DND-41 (cell line): ENCODE data around the gene FOXN1.

Source experiments
- CTCF ChIP-seq: IDR thresholded peaks from 2 replicates; pipeline ENCODE4 v1.5.1; 2012; ENCODE audit warnings: borderline replicate concordance, low read length, moderate library complexity, mild to moderate bottlenecking; ENCODE audit not compliant: poor library complexity, severe bottlenecking; ENCODE audit errors: extremely low read depth
- EZH2 ChIP-seq: IDR thresholded peaks from 3 replicates; pipeline ENCODE4 v1.6.1; 2012; ENCODE audit warnings: borderline replicate concordance, low read depth, mild to moderate bottlenecking, moderate library complexity, low read length, inconsistent platforms; ENCODE audit not compliant: severe bottlenecking

- TF ChIP-seq CTCF, result no peak
- TF ChIP-seq EZH2, result no peak
Observed at GRCh38 chr17:28470914-28471366, 35.2 kb upstream of the FOXN1 start.
